GM21825 (cell line): ENCODE results near the gene PACRG.

Experiments used
- ATAC-seq: cut with Tn5 transposase; IDR thresholded peaks from one replicate; pipeline ENCODE4 v1.9.1; 2021; ENCODE audit warnings: mild to moderate bottlenecking, moderate library complexity; ENCODE audit not compliant: unreplicated experiment

The PACRG gene

DNA sequence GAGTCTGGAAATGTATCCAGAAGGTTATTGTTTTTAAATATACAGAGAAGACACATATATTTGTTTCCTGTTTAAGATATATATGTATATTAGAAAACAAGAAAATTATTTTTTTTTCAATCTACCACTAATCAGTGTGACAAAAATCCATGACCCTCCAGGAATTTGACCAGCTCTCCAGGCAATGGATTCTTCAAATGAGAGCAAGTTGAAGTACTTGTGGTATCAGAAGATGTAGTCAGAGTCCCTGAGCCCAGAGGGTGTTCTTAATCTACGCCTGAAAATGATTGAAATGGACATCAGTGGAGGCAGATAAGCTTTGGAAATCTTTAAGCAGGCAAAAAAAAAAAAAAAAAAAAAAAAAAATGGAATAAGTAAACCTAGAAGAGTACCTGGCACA is 500.3 kb downstream of the PACRG start:
- ATAC-seq = no peak

- ATAC-seq = no peak
Observed at GRCh38 chr6:163229050-163229449, 501.3 kb downstream of the PACRG start.

DNA sequence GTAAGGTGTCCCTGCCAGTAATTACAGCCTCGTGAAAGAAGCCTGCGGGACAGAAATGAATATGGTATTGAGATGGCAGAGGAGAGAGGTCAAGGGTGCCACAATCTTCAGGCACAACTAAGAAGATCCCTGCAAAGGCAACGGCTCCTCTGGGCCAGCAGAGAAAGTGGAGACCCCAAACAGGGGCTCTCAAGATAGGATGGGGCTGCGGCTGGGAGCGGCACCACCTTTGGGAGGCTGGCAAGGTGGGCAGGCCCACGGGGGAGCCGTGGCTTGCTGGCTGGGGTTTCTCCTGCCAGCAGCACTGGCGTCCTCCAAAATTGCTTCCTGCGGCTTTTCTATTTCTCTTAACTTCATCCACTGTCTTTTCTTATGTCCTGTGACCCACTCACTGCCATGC is 503.1 kb downstream of the PACRG start:
- no peak for ATAC-seq

DNA sequence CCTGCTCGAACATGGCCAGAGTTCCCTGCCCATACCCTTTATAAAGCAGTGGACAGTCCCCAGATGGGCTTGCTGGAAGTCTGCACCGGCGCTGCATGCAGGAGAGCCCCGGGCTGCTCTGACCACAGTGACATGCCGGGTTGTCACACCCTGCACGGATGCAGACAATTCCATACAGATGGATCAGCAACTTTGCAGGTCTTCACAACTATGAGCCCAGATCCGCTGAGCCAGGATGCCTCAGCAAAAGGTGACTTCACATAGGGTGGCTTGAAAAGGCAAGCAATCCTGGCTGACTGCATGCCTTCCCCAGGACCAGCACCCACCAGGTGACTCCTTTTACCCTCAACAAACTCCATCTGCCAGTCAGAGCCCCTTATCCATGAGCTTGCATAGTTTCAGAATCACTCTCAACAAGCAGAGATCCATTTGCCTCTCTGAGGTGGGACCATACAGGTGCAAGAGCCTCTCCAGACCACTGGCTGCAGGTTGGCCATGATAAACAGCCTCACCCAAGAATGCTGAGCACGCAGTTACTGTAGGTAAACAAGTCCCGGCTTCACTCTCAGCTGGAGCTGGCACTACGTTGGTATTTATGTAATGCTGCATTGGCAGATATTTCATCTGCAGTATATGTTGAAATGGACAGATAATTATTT is 503.7 kb downstream of the PACRG start:
- ATAC-seq = no peak

DNA sequence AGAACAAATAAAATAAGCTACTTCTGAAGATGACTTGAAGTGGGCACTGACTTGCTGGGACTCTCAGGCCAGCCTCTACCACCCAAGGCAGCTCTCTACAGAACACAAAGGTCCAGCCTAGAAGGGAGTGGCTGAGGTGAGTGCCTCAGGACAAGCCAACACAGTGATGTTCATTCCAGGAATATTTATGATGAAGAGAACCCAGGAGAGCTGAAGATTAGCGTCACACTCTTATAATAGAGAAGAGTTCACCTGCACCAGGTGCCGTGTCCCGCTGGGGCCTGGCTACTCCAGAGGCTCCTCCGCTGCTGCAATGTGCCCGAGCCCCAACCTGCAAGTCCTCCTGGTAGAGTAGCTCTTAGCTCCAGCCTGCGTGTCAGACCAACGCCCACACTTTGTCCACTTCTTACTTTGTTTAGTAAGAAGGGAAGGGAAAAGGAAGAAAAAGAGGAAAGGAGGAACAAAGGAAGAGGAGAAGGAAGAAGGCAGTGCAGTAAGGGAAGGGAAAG is 504.3 kb downstream of the PACRG start:
- ATAC-seq = no peak

- no peak for ATAC-seq
Observed at GRCh38 chr6:163232649-163233048, 504.9 kb downstream of the PACRG start.

DNA sequence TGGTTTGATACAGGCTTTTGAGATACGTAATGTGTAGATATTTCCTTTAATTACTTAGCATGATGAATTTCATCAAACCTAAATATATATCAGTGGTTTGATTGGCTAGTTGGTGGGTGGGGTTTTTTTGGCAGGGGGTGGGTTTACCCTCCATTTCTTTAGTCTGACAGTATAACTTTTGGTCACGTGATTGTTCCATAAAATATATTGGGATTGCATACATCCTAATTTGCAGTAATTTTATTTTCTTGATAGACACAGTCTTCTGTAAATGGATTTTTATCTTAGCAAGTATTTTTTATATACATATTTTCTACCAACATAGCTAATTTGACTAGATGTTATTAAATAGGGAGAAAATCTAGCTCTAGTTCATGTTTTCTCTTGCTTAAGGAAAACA is 509.3 kb downstream of the PACRG start:
- no peak for ATAC-seq

- no peak for ATAC-seq
Observed at GRCh38 chr6:163239572-163240340, 512.0 kb downstream of the PACRG start.

DNA sequence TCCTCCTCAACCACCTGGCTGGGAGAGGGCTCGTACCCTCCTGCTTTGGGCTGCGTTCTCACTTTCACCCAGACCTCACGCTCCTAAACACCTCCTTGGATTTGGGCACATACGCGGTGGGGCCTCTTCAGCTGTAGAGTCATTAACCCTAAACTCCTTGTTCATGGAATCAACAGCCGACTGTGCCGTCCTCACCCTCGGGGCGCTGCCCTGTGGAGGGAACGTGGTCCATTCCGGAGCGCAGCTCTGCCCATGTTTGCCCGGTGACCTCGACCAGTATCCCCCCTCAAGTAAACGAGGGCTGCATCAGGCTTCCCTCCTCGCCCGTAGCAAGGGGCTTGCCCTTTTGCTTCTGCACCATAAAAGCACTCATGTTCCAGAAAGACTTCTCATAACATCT is 512.8 kb downstream of the PACRG start:
- no peak for ATAC-seq

GRCh38 chr6:163241683-163242082 is 513.9 kb downstream of the PACRG start:
- ATAC-seq = no peak

DNA sequence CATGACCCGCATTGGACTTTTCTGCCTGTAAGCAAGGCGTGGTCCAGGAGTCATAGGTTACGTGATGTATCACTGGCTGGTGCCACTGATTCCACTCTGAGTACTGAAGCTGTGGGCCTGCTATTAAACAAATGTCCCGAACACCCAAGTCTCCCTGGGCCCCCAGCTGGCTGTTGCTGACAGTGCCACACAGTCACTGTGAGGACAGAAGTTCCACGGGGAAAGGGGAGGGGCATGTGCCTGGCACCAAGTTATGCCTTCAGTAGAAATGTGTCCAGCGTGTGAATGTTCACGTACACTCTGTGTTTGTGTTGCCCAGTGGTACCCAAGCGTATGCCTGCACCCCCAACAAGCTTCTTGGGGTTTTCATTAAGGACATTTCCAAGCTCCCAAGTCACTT is 515.3 kb downstream of the PACRG start:
- ATAC-seq = no peak

DNA sequence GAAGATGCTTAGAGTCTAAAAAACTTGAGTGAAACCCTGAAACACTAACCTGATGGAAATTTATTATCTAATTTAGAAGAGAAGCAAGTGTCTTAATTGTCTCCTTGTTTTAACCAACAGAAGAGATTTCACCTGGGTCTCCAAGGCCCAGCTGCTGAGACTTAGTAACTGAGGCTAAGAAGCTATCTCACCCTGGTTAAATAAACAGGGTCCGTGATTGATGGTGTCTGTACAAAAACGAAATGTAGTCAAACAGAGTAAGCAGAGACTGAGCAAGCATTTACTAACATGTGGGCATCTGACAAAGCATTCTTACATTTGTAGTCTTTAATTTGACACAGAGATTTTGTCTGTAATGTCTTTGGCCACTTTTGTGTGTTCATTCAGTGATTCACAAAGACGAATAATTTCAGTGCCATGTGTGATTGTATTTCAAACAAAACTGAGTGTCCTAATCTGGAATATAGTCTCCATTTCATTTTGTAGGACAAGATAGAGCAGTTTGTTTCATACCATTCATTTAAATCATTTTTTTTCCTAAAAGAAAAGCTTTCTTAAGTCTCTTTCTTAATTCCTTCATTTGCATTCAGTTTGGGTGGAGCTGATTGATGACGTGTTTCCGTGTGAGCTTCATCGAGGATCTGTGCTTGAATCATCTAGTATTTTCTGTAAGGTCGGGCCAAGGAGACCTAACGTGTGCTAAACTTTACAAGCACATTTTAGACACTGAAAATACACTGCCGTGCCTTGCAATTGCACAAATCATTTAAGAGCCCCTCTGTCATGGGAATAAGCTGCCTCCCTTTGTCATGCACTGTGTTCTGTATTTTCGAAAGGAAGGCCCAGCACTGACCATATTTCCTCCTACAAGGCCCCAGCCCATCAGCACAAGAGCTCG is 516.2 kb downstream of the PACRG start:
- no peak for ATAC-seq

DNA sequence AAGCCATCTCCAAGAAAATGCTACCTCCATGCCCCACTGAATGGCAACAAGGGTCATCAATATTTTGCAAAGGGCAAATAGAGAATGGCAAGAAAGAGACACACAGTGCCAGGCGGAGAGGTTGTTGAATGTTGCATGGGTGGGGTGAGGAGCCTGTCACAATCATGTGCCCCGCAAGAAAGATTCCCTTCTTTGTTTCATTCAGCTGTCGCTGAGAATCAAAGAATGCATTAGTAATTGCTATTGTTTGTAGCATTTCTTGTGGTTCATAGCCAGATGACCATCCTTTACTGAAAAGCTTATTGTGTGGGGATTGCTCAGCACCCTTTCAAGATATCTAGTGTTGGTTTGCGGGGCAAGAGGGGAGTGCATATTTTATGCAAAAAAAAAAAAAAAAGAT is 520.3 kb downstream of the PACRG start:
- no peak for ATAC-seq

DNA sequence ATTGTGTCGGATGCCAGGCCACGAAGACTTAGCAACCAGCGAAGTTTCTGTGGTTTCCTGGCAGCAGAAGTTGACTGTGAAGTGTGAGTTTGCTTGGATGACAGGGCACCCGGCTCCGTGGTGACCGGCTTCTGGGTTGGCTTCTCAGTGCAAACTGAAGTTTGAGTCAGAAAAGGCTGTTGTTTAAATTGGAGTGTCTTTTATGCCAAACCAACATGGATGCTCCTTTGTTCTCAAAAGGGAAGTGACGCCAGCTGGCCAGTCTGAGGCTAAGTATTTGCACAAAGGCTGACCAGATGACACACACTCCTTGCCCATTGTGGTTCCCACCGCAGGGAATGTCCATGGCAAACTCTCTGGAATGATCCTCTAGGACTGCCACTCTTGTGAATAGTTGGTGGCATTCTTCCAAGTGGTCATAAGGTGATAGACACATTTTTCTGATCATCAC is 521.9 kb downstream of the PACRG start:
- no peak for ATAC-seq

- no peak for ATAC-seq
Observed at GRCh38 chr6:163250116-163250515, 522.3 kb downstream of the PACRG start.

DNA sequence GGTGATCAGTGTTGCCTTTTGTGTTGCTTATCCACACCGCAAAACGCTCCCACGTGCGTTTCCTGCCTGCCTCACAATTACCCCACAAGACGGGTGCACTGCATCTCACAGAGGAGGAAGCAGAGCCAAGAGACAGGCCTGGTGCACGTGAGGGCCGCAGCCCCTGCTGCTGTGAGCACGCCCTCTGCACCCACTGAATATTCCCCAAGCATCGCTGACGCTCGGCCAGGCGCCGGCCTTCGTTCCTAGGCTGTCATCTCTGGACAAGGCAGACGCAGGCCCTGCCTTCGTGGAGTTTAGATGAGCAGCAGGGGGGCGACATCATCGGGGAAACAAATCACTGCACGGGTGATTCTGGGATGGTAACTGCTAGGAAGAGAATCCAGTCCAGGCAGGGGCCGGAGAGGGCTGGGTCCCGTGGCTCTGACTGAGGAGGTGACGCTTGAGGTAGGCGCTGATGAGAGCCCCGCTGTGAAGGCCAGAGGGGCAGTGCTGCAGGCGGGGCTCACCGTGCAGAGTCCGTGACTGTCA is 524.4 kb downstream of the PACRG start:
- no peak for ATAC-seq

DNA sequence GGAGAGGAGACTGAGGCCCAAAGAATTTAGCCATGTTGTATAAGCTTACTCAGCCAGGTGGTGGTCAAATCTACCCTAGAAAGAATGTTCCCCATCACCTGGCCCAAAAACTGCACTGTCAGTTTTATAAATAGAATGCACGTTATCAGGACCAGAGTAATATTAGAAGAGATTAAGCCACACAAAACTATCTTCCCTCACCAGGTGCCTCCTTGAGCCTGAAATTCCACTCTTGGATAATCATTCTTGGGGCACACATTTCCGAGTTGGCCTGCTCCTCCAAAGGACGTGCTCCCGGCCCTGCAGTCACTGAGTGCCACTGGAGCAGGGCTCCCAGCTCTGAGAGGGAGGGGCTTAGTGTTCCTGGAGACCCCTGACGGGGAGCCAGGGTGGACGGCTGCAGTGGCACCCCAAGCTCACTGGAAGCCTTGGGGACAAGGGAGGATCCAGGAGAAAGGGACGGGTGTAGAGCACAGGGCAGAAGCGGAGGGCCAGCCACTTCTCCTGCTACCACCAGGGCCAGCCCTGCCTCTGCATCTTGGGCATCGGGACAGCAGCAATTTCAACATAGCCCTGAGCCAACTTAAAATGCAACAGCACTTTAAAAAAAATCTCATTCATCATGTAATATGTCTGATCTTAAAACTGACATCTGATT is 525.9 kb downstream of the PACRG start:
- ATAC-seq = no peak

GRCh38 chr6:163254341-163254835 is 526.6 kb downstream of the PACRG start:
- ATAC-seq = no peak

- no peak for ATAC-seq
Observed at GRCh38 chr6:163255265-163255664, 527.5 kb downstream of the PACRG start.

GRCh38 chr6:163259689-163260088 is 531.9 kb downstream of the PACRG start:
- no peak for ATAC-seq
